Activated CD4-positive, alpha-beta T cell treated with anti-CD3 and anti-CD28 coated beads, Interleukin-10, Interleukin-2, amounts not matched to agents 100 ng/mL and 50 ng/mL, durations not matched to agents 16 hours and 8 hours (primary cell): ENCODE measurements around the gene PRSS53.

Experiments
- DNase-seq: peaks from one replicate; pipeline ENCODE4 v3.0.0-alpha.2; 2020

The PRSS53 gene

DNA sequence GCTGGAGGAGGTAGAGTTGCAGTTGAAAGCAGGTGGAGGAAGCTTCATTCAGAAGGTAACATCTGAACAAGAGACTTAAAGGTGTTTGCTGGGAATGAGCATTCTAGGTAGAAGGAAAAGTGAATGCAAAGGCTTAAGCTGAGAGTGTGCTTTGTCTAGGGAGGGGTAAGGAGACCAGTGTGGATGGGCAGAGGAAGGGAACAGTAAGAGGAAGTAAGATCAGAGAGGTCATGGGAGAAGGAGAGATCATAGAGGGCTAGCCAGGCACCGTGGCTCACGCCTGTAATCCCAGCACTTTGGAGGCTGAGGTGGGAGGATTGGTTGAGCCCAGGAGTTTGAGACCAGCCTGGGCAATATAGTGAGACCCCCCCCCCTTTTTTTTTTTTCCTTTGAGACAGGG lies 52.1 kb downstream of the PRSS53 start:
- DNase-seq = no peak

- peak; percentile 90 for DNase-seq
These were observed 54.8 kb downstream of the PRSS53 start for GRCh38 chr16:31033709-31034492.
